ENCODE measurements around the gene C2CD4A.
A peak's percentile ranks its signal among the peaks of the same experiment; 100 is the strongest.

The C2CD4A gene

GRCh38 chr15:62104401-62104800, 37.6 kb downstream of the C2CD4A start:
- no peak for DNase-seq

- DNase-seq, result no peak
Observed at GRCh38 chr15:62104846-62105245, 38.1 kb downstream of the C2CD4A start.

GRCh38 chr15:62105266-62105665, 38.5 kb downstream of the C2CD4A start:
- no peak for DNase-seq

- no peak for DNase-seq
Observed at GRCh38 chr15:62106096-62106495, 39.3 kb downstream of the C2CD4A start.

GRCh38 chr15:62107571-62108121, 40.9 kb downstream of the C2CD4A start:
- no peak for DNase-seq

GRCh38 chr15:62108411-62108810, 41.6 kb downstream of the C2CD4A start:
- no peak for DNase-seq

GRCh38 chr15:62109437-62109836, 42.7 kb downstream of the C2CD4A start:
- DNase-seq, result no peak

GRCh38 chr15:62109982-62110851, 43.4 kb downstream of the C2CD4A start:
- DNase-seq, result peak in 1 of 2 donors; percentile 10

- no peak for DNase-seq
Observed at GRCh38 chr15:62112081-62112480, 45.3 kb downstream of the C2CD4A start.

GRCh38 chr15:62112616-62113593, 46.1 kb downstream of the C2CD4A start:
- DNase-seq, result no peak

GRCh38 chr15:62115847-62116246, 49.1 kb downstream of the C2CD4A start:
- DNase-seq, result no peak

- no peak for DNase-seq
Observed at GRCh38 chr15:62118520-62119226, 51.9 kb downstream of the C2CD4A start.

- peak; percentile 8 to 15 for DNase-seq
Observed at GRCh38 chr15:62119227-62119864, 52.6 kb downstream of the C2CD4A start.

GRCh38 chr15:62119874-62120273, 53.1 kb downstream of the C2CD4A start:
- no peak for DNase-seq

All from stimulated activated CD4-positive, alpha-beta T cell treated with anti-CD3 and anti-CD28 coated beads, Interleukin-2, amount 100 ng/mL, for 48 hours (primary cell).